ENCODE results near the gene KRT2. TPM values are rescaled to one million over a fixed set of nuclear protein-coding genes. Genes with fewer than 3 reads are reported as not detected.

KRT2 gene
- total and polyA plus RNA-seq, 2 donors (not counting 3 experiments of a cell fraction or from before 2014, with no cell fraction given): not detected

DNA sequence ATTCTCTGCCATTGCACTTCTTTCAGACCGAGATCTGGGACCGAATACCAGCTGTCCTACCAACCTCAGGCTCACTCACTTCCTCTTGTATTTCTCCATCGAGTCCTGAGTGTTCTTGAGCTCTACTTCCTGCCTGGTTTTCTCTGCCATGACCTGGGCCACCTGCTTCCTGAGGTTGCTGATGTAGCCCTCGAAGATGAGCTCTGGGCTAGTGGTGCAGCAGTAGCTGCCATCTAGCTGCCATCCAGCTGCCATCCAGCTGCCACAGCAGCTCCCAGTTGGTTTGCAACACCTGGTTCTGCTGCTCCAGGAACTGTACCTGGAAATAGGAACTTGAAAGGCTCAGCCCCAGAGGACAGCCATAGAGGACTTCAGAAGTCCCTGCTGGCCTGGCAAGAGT is 18.6 kb downstream of the KRT2 start:
- POLR2A ChIA-PET: no interaction called here
- no peak for TF ChIP-seq JUN (IDR thresholded peaks at IDR 0.05; ENCODE audit: borderline replicate concordance, insufficient read depth, insufficient read length, low read depth)
- FAIRE-seq (no peak), DNase-seq (ENCODE audit: low read depth, low spot score) (no peak)
- Histone ChIP-seq H3K27me3 (ENCODE audit: control insufficient read depth in 2 of 2, insufficient read depth in 2 of 2, low read length in 2 of 2) (peaks cover 6 to 11% of the 10 kb centered on the region in 2 experiments), H3K4me2 (ENCODE audit: insufficient read depth, low read length) (no peak overlapping the region), H3K4me1 (ENCODE audit: control insufficient read depth, extremely low read depth, insufficient read depth, low read length) (no peaks in the 10 kb centered on the region), H3K79me2 (ENCODE audit: control insufficient read depth, insufficient read depth, low read length) (no peaks in the 10 kb centered on the region), H3K9me1 (replicated peaks; ENCODE audit: control insufficient read depth, extremely low read depth, insufficient read depth, low read length) (no peaks in the 10 kb centered on the region), H3K4me3 (replicated peaks in 1 of 3; ENCODE audit: insufficient read depth in 1 of 3, low read depth in 1 of 3, low read length in 3 of 3) (no peak overlapping the region), H3K9me3 (replicated peaks; ENCODE audit: control insufficient read depth, insufficient read depth, low read length) (no peaks in the 10 kb centered on the region), H3K9ac (replicated peaks; ENCODE audit: extremely low read depth, insufficient read depth, low read length) (no peak overlapping the region), H3K27ac (ENCODE audit: insufficient read depth, low read depth, low read length) (no peak overlapping the region), H2AFZ (ENCODE audit: low read depth, low read length) (no peak overlapping the region), H3K36me3 (ENCODE audit: control insufficient read depth in 2 of 2, extremely low read depth in 1 of 2, insufficient read depth in 2 of 2, low read length in 2 of 2) (no peaks in the 10 kb centered on the region), H4K20me1 (replicated peaks; ENCODE audit: control insufficient read depth, extremely low read depth, insufficient read depth, low read length) (no peaks in the 10 kb centered on the region)
- no TSS peak for BruUV-seq (replicated peaks)
- CTCF ChIA-PET: interaction anchor here (1.1 kb wide), 1 partner anchor 25 kb away, joined by 3 read pairs; no protein-coding TSS in a partner anchor
- dilution Hi-C loops (cut with MboI; ENCODE audit: extremely low pct_ligation_motif_present, low sequenced_read_pairs): no loop called here
- intact Hi-C loops (cut with micrococcal nuclease): no loop called here

DNA sequence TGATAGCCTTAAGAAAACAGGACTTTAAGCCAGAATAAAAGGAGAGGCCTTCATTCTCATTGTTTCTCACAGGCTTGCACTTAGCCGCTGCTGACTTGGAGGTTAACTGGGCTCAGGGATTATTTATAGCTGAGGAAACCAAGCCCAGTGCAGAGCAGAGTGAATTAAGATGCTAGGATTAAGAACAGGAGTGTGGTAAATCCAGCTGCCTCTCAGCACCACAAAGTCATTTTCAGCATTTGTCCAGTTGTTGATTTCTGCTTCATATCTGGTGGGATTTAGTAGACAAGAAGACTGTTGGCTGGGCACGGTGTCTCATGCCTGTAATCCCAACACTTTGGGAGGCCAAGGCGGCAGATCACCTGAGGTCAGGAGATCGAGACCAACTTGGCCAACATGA is 19.4 kb downstream of the KRT2 start:
- no peak overlapping the region for H3K4me2 ChIP-seq (ENCODE audit: insufficient read depth, low read length)
- H2AFZ ChIP-seq (ENCODE audit: low read depth, low read length): no peak overlapping the region
- TF ChIP-seq POLR2A (IDR thresholded peaks at IDR 0.05; ENCODE audit: low read depth, low read length) (no peak), POLR2AphosphoS5 (IDR thresholded peaks at IDR 0.05; ENCODE audit: insufficient read depth, low read depth, low read length) (no peak)
- FAIRE-seq: no peak
- CTCF ChIA-PET: interaction anchor here (1.1 kb wide), 1 partner anchor 25 kb away, joined by 3 read pairs; no protein-coding TSS in a partner anchor
- no peaks in the 10 kb centered on the region for H3K79me2 ChIP-seq (ENCODE audit: control insufficient read depth, insufficient read depth, low read length)
- H4K20me1 ChIP-seq (replicated peaks; ENCODE audit: control insufficient read depth, extremely low read depth, insufficient read depth, low read length): no peaks in the 10 kb centered on the region
- intact Hi-C loops (cut with micrococcal nuclease) (no loop called here), dilution Hi-C loops (cut with MboI; ENCODE audit: extremely low pct_ligation_motif_present, low sequenced_read_pairs) (no loop called here)
- H3K27me3 ChIP-seq (ENCODE audit: control insufficient read depth in 2 of 2, insufficient read depth in 2 of 2, low read length in 2 of 2): peaks cover 5 to 8% of the 10 kb centered on the region in 2 experiments
- no peaks in the 10 kb centered on the region for H3K9me1 ChIP-seq (replicated peaks; ENCODE audit: control insufficient read depth, extremely low read depth, insufficient read depth, low read length)
- no peaks in the 10 kb centered on the region for H3K36me3 ChIP-seq (ENCODE audit: control insufficient read depth in 2 of 2, extremely low read depth in 1 of 2, insufficient read depth in 2 of 2, low read length in 2 of 2)
- H3K9me3 ChIP-seq (replicated peaks; ENCODE audit: control insufficient read depth, insufficient read depth, low read length): no peaks in the 10 kb centered on the region
- POLR2A ChIA-PET: no interaction called here
- BruUV-seq (replicated peaks): no TSS peak
- no peak overlapping the region for H3K27ac ChIP-seq (ENCODE audit: insufficient read depth, low read depth, low read length)
- no peak for DNase-seq (ENCODE audit: low read depth, low spot score)
- H3K9ac ChIP-seq (replicated peaks; ENCODE audit: extremely low read depth, insufficient read depth, low read length): no peak overlapping the region
- no peaks in the 10 kb centered on the region for H3K4me1 ChIP-seq (ENCODE audit: control insufficient read depth, extremely low read depth, insufficient read depth, low read length)
- no peak overlapping the region for H3K4me3 ChIP-seq (replicated peaks in 1 of 3; ENCODE audit: insufficient read depth in 1 of 3, low read depth in 1 of 3, low read length in 3 of 3)

All from endothelial cell of umbilical vein (primary cell).